GM18520 (cell line): ENCODE results near the gene TCEAL1.
"Not testable (repeated sequence)": the region's sequence is repeated elsewhere in the genome, so short reads cannot be mapped to it uniquely, and the experiment has no call there.

Experiments
- ATAC-seq: cut with Tn5 transposase; IDR thresholded peaks from one replicate; pipeline ENCODE4 v1.9.1; 2021; ENCODE audit not compliant: unreplicated experiment

The TCEAL1 gene

DNA sequence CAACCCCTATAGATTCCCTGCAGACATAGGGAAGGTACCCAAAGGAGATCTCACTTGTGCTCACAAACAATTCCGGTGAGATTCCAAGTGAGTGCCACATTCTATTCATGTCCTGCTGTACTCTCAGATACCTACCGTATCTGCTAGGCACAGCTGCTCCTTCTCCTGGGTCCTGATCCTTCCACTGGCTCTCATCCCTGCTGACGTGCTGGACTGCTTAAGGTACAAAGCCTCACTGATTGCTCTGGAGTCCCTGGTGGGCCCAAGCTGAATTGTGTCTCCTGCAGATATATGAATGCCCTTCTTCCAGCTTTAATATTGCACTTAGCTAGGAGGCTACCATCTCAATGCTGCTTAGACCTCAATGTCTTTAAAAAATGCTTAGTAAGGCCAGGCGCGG, 2.4 kb downstream of the TCEAL1 start:
- ATAC-seq: no peak

GRCh38 chrX:103635436-103635835, 6.7 kb downstream of the TCEAL1 start:
- no peak for ATAC-seq

GRCh38 chrX:103637604-103638338, 9.0 kb downstream of the TCEAL1 start:
- ATAC-seq: no peak

DNA sequence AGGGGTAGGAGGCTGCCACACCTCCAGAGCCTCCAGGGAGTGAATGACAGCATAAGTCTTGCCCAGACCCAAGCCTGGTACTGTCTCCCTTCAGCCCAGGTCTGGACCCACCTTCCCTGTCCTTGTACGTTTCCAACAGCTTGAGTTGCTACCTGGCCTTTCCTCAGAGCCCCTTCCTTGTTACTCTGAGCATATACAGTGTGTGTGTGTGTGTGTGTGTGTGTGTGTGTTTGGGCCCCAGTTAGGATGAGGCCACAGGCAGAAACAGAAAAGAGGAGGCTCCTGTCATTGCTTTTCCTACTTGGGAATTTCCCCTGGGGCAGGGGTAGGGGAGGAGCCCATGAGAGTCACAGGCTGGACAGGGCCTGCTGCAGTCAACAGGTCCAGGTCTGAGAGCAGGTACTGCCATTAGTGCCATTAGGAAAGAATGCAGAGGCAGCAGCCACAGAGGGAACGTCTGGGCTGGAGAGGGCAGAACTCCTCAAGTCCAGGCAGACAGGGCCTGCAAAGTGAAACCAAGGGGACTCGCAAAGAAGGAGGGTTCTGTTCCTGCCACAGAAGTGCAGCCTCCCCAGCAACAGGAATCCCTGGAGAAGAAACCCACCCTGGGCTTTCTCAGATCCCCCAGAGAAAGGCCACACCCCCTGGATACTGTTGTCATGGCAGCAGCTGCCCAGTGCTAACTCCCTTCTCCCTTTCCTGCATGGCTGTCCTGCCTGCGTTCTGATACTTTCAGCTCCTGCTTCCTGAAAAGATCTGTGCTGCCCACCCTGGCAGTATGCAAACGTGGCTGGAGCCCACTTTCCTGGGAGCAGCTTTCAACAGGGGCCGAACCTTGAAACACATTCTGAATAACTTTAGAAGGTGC, 9.9 kb downstream of the TCEAL1 start:
- not testable (repeated sequence) for ATAC-seq

DNA sequence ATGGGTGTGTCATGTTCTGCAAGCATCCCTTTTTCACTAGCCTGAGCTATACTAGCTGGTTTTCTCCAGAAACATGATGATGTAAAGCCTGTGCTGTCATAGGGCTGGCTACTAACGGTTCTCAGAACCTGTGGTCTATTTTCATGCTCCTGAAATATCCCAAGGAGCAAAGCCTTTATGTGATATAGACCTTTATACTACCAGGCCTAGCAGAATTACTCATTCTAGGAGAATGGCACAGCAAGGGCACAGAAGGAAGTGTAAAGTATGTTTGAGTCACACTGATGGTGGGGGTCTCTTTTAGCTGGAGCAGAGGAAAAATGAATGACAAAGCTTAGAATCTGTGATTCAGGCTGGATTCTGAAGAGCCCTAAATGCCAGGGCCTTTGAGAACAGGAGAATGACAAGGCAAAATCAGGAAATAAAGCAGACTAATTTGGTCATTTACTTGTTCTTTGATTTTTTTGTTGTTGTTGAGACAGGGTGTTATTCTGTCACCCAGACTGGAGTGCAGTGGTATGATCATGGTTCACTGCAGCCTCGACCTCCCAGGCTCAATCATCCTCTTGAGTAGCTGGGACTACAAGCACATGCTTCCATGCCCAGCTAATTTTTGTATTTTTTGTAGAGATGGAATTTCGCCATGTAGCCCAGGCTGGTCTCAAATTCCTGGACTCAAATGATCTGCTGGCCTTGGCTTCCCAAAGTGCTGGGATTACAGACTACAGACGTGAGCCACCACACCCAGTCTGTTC, 11.8 kb downstream of the TCEAL1 start:
- ATAC-seq: no peak

DNA sequence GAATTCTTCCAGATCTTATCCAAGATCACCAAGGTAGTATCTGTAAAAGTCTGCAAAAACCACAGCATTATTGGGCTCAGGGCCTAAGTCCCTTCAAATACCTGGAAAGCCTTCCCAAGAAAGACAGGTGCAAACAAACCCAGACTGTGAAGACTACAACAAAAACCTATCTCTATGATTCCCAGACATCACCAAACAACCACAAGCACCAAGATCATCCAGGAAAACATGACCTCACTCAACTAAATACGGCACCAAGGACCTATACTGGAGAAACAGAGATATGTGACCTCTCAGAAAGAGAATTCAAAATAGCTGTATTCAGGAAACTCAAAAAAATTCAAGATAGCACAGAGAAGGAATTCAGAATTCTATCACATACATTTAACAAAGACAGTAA, 15.3 kb downstream of the TCEAL1 start:
- ATAC-seq: no peak

GRCh38 chrX:103647630-103648029, 18.9 kb downstream of the TCEAL1 start:
- no peak for ATAC-seq

GRCh38 chrX:103651151-103651773, 22.5 kb downstream of the TCEAL1 start:
- ATAC-seq: no peak

GRCh38 chrX:103655230-103656000, 26.6 kb downstream of the TCEAL1 start:
- not testable (repeated sequence) for ATAC-seq

GRCh38 chrX:103656617-103657016, 27.8 kb downstream of the TCEAL1 start:
- no peak for ATAC-seq

DNA sequence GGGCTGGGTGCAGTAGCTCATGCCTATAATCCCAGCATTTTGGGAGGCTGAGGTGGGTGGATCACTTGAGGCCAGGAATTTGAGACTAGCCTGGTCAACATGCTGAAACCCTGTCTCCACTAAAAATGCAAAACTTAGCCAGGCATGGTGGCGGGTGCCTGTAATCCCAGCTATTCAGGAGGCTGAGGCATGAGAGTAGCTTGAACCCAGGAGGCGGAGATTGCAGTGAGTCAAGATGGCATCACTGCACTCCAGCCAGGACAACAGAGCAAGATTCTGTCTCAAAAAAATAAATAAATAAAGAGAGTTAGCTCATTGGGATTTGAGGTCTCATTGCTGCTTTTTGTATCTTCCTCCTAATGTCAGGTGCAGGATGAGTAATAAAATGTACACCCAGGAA, 28.3 kb downstream of the TCEAL1 start:
- not testable (repeated sequence) for ATAC-seq

- ATAC-seq: no peak
These were observed 30.1 kb downstream of the TCEAL1 start for GRCh38 chrX:103658681-103659433.

GRCh38 chrX:103659460-103659859, 30.7 kb downstream of the TCEAL1 start:
- not testable (repeated sequence) for ATAC-seq

DNA sequence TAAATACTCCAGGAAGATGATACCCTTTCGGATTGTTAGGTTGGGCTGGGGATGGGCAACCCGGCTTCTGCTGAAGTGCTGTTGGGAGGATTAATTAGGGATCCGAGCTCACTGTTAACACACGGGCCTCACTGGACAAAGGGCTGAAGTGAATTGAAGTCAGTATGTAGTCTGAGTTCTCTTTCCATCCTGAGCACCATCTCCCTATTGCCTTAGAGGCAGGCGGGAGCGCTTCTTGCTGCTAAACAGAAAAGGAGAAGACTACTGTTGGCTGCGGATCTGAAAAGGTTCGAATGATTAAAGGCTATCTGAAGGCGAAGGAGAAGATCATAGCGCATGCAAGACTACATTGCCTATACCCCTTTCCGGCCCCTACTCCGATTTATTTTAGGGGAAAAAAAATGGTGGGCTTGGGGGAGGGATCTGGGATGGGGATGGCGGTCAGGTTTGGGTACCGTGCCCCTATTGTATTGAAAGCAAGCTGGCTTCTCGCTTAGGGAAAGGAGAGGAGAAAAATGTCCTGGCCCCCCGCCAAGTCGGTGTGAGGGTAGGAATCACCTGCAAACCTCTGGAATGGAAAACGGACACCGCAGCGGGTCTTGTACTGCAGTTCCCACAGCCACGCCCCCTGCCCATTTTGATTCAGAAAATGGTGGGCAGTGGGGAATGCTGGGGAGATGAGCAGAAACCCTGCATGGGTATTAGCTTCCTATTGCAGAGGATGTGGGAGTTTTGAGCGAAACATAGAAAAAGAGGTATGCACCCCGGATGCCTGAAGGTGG, 35.4 kb downstream of the TCEAL1 start:
- ATAC-seq: no peak

DNA sequence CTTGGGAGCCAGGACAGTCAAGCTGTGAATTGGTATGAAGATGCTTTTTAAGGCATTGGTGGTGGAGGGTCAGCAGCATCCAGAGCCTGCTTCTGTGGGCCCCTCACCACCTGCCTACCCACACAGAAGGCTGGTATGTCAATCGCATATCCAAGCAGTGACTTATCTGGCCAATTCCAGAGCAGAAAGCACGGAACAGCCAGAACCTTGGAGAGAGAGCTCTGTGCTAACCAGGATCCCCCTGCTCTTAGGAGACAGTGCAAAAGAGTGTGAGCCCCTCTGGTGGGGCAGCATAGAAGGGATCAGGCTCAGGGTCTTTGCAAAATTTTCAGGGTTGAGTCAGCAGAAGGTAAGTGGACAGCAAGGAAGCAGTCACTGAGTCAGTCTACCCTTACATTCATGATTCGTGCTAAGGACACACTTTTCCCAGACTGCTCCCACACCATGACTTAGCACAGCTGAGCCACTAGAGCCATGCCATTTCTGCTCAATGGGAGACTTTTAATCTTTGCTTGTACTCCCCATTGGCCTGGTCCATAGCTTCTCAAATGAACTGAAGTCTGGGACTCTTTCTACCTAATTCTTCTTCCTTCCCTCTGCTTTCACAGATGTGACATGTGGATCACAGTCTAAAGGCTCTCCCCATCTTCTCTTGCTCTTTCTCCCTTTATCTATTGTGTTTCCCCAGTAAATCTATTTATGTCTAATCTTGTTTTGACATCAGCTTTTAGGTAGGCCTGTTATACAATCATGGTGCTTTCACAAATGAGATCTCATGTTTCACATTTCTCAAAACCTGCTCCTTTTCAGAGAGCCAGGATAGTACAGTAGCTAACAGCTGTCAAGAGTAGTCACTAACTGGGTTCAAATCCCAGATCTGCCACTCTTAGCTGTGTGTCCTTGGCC, 37.7 kb downstream of the TCEAL1 start:
- no peak for ATAC-seq

DNA sequence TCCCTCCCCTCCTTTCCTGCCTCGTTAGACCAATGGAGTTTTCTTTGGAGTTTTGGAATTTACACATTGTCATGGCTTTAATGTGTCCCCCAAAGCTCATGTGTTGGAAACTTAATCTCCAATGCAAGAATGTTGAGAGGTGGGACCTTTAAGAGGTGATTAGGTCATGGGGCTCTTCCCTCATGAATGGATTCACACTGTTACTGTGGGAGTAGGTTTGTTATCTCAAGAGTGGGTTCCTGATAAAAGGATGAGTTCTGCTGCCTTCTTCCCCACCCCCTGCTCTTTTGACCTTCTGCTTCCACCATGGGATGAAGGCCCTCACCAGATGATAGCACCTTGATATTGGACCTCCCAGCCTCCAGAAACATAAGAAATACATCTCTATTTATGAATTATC, 41.0 kb downstream of the TCEAL1 start:
- ATAC-seq: no peak

DNA sequence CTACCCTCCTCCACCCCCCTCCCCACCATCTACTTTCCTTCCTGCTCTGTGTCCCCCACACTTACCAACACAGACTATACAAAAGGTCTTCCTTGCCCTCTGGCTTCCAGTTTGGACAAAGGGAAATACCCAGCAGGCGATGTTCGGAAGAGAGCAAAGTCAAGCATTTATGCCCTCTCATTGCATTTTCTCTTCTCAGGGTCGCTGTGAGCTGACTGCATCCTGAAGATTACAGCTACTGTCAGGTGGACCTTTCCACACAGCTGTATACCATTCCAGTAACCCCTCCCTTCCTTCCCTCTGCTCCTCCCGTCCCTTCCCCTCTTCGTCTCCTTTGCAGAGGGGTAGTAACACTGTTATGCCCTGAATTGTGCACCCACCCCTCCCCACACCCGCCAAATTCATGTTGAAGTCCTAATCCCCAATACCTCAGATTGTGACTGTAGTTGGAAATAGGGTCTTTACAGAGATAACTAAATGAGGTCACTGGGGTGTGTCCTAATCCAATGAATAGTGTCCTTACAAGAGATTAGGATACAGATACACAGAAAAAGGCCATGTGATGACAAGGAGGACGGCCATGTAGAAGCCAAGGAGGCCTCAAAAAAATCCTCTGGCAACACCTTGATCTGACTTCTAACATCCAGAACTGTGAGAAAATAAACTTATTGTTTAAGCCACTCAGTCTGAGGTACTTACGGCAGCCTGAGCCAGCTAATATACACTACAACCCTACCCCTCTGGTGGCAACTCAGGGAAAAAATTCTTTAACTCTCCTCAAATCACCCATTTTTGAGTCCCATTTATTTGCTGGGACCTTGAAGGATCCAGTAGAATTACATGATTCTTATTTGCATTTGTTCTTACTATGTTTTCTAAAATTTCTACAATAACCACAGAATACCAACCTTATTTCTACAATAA, 46.0 kb downstream of the TCEAL1 start:
- ATAC-seq: no peak
